Endothelial cell of hepatic sinusoid (primary cell): ENCODE results near the gene CHCT1.
"Not testable (repeated sequence)": the region's sequence is repeated elsewhere in the genome, so short reads cannot be mapped to it uniquely, and the experiment has no call there.

Experiments
- in situ Hi-C: cut with HindIII; loops from 2 replicates; pipeline ENCODE4 v1.10.0; 2017; ENCODE audit warnings: low sequenced_read_pairs

The CHCT1 gene

DNA sequence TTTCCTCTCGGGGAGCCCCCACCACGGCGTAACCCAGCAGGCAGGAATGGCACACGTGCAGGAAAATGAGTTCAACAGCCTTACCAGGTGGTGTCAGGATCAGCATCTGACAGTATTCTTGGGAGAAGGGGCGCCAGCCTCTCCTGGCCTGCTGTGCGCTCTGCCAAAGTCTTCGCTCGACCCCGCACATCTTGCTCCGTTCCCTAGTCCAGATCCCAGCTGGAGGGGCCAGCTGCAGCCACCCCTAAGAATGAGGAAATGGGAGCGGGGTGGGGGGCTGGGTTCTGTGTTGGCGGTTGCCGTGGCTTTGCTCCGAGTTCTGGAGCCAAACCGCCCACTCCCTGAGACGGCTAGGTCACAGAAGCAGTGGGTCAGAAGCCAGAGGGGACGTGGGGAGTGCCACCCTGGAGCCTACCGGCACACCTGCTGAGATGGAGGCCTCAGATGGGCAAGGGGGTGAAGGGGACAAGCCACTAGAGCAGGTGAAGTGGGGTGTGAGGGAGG is at the start of gene CHCT1:
TSS of gene CHCT1 (plus strand) at position 328 of the 504 bp plus-strand sequence. CDS start at position 432, 104 bp downstream.
- in situ Hi-C loops: loop anchor here (25.0 kb wide), 1 partner anchor 185 kb away; no protein-coding TSS in a partner anchor

DNA sequence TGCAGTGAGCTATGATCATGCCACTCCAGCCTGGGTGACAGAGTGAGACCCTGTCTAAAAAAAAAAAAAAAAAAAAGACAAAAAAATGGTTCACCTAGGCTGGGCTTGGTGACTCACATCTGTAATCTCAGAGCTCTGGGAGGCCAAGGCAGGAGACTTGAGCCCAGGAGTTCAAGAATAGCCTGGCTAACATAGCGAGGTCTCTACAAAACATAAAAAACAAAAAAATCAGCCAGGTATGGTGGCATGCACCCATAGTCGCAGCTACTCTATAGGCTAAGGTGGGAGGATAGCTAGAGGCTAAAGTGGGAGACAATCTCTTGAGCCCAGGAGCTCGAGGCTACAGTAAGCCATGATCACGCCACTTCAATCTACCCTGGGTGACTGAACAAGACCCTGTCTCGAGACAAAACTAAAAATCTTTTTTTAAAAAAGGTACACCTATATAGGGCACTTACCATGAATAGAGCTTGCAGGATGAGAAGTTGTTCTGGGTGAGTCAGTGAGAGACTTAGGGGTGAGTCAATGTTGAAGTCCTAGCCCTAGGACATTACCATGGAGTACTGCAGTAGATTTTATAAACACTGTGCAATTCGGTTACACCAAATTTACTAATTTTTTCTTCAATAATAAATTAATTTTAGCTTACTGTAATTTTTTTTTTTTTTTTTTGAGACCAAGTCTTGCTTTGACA is 49.4 kb upstream of the CHCT1 start:
- in situ Hi-C loops: no loop called here

DNA sequence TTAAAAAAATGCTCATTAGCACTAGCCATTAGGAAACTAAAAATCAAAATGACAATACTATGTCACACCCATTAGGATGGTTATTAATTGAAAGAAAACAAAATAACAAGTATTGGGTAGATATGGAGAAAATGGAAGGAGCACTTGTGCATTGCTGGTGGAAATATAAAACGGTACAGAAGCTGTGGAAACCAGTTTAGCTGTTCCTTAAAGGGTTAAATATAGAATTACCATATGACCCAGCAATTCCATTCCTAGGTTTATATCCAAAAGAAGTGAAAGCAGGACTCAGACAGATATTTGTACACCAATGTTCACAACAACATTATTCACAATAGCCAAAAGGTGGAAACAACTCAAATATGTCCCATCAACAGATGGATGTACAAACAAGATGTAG is 44.1 kb upstream of the CHCT1 start:
- in situ Hi-C loops: not testable (repeated sequence)

DNA sequence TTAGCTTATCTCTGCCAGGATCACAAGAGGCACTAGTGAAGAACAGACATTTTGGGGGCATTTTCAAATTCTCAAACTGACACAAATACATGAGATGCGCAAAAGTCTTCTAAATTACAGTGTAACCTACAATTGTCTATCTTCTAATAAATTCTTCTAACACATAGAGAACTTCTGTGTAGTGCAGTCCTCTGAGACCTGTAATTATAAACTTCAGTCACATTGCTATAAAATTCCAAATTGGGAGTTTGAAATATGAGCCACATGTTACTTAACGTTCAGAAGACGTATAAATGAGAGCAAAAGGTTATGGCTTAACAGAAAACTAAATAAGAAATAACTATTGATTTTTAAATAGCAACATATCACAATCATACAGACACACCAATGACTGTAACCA is 42.8 kb upstream of the CHCT1 start:
- in situ Hi-C loops: not testable (repeated sequence)

DNA sequence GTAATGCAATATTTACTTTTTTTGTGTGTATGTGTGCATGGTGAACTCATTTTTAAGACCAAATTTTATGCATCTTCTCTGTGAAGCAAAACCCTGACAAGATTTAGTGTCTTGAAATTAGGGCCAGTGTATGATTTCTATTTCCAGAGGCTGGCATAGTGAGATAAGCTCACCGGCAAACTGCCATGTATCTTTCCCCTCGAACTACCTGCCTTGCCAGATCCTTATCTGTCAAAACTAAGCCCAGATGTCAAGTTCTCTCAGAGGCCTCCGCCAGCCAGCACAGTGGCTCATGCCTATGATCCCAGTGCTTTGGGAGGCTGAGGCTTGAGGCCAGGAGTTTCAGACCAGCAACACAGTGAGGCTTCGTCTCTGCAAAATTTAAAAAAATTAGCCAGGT is 40.3 kb upstream of the CHCT1 start:
- in situ Hi-C loops: no loop called here

DNA sequence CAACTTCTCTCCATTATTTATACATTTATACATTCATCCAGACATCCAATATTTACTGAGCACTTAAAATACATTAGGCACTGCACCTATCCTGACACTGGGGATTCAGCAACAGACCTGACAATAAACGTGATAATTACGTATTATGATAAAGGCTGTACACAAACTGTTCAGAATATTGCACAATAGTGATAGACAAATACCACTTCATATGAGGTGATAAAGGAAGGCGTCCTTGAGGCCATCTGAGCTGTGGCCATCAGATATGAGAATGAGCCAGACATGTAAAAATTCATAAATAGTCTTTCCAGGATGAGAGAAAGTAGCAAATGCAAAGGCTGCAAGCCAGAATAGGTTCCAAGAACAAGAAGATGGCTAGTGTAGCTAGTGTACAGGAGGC is 38.9 kb upstream of the CHCT1 start:
- in situ Hi-C loops: no loop called here

DNA sequence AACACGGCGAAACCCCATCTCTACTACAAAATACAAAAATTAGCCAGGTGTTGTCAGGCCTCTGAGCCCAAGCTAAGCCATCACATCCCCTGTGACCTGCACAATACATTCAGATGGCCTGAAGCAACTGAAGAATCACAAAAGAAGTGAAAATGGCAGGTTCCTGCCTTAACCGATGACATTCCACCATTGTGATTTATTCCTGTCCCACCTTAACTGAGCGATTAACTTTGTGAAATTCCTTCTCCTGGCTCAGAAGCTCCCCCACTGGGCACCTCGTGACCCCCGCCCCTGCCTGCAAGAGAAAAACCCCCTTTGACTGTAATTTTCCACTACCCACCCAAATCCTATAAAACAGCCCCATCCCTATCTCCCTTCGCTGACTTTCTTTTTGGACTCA is 37.4 kb upstream of the CHCT1 start:
- in situ Hi-C loops: not testable (repeated sequence)

DNA sequence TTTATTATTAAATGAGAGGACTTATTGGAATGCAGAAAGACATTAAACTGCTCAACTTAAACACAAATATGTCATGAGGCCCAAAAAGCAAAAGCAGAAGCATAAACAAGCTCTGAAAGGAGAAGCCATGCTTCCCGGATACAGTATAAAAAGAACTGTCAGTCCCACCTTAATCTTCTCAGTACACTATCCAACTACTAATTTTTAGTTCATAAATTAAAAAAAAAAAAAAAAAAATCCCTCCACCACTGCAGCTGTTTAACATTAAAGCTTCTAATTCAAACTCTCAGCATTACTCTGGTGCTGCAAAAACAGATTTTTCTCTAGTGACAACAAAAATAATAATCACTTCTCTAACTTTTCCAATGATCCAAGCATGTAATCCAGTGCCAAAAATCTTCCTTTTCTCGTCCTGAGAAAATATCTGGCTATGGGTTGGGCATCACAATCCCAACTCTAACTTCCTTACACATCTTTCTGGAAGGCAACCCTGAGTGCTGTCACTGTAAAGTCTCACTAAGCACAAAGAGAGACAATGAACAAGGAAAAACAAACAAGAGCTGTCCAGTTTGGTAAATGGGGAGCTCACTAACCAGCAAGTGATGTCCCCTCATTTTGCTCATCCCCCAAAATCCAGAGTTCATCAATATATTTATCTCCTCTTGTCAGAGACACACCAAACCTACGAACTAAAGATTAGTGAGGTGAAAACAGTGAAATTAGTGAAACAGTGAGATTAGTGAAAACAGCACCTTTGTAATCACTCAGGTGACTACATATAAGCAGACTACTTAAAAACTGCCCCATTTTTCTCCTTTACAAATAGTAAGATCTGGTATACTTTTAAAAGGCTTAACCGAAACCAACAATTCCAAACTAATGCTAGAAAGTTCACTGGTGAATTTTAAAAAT is 35.9 kb upstream of the CHCT1 start:
- in situ Hi-C loops: no loop called here

DNA sequence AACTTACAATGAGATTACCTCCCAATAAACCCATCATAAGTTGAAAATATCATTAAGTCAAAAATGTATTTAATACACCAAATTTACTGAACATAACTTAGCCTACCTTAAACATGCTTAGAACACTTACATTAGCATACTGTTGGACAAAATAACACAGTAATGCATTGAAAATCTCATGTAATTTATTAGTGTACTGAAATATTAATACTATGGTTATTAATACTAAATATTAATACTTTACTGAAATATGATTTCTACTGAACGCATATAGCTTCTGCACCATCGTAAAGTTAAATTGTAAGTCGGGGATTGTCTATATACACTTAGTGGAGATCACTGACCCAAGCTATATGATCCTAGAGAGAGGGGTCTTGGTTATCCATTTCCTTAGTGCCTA is 34.6 kb upstream of the CHCT1 start:
- in situ Hi-C loops: no loop called here

DNA sequence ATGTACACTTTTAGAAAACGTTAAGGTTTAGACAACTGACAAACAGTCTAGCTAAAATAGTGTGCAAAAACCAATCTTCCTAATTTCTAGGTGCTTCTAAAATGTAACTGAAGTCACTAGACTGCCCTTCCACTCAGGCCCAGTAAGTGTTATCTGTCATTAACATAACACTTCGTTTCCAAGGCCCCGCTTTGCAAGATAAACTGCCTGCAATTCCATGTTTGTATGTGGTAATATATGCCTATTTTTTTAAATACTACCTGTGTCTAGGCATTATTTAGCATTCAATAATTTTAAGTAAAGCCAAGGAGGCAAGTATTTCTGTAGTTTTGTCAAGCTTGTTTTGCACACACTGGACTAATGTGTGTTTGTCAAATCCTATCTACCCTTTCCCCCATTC is 33.5 kb upstream of the CHCT1 start:
- in situ Hi-C loops: no loop called here

DNA sequence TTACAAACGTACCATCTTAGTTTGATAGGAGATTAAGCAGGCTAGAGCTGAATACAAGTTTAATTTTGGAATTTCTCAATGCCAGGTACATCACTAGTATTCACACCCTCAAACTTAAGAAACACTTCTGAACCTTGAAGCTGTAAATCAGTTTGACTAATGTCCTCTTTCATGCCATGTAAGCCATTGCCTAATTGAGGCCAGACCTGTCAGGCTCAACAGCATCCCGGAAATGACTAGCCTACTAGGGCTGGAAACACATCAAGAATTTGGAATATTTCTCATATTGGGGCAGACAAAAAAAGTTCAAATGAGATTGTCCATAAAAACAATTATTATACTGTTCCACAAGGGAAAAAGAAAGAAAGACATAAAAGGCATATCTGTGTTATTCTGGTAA is 32.1 kb upstream of the CHCT1 start:
- in situ Hi-C loops: no loop called here

DNA sequence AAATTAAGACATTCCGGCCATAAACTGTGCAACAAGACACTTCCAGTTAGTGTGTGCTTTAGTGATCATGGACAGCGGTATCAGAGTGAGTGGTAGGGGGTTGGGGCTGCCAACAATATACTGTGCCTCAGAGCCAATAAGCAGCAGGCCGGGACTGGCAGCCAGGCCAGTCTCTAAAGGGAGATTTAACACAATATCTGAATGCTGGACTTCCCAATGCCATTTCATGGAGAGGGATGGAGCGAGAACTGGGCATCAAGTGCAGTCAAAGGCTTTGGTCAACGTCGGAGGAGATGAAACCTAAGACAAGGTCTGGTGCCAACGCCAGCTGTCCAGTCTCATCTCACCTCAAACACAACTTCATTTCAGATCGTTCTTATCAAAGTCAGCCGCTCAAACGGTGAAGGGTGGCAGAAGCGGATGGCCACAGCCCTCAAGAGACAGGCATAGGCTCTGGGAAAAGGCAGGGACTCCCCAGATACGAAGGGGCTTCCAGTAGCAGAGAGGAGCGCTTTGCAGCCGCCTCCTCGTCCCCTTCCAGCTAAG is 31.3 kb upstream of the CHCT1 start:
- in situ Hi-C loops: no loop called here

DNA sequence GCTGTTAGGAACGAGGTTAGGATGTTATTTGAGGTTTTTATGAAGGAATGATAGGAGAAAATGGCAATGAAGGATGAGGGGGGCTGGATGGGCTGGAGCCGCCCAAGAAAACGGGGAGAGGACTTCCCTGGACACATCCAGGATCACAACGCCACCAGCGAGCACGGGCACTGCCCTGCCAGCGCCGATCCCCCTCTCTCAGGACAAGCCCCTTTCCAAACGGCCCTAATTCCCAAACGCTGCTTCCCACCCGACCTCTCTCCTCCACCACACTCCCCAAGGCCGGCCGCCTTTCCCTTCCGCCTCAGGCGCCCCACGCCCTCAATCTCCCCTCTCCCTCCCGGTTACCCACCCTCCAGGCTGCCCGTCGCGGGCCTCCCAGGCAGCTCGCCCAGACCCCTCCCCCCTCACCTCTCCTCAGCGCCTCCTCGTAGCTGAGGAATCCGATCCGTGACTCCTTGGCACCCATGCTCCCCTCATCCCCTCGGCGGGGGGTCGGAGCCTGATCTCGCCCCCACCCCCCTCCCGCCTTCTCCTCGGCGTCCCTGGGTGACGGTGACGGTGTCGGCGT is 30.7 kb upstream of the CHCT1 start:
- in situ Hi-C loops: no loop called here

DNA sequence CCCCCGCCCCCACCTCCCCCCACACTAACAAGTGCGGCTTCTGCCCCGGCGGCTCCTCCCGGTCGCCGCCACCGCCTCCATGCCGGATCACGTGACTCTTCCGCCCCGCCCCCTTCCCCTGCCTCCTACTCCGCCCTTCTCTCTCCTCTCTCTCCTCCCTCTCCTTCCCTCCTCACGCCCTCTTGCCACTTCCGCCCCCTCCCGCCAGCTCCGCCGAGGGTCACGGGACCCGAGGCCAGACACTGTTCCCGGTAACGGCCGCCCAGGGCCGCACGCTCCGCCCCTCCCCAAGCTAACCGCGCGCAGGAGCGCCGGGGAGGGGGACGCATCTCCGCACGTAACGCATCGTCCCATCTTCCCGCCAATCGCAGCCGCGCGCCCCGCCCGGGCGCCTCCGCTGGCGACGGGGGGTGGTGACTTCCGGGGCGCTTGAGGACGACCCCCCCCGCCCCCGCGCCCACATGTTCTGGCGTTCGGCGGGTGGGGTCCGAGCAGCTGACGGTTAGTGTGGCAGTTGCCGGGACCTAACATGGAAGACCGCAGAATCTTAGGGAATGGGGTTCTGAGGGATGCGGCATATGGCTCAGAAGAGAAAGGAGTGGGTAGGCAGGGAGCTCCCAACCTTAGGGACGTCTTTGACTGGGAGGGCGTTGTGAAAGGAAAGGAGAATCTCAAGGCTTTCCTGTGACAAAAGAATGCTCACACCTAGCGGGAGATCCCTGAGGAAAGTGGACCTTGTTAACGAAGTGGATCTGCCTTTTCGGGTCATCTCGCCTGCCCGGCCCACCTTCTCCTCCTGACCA is 30.0 kb upstream of the CHCT1 start, which contains the start of gene USP32:
TSS of gene USP32 (minus strand) at position 92 of the 803 bp plus-strand sequence. CDS start 194 bp downstream, outside the sequence.
- in situ Hi-C loops: no loop called here

DNA sequence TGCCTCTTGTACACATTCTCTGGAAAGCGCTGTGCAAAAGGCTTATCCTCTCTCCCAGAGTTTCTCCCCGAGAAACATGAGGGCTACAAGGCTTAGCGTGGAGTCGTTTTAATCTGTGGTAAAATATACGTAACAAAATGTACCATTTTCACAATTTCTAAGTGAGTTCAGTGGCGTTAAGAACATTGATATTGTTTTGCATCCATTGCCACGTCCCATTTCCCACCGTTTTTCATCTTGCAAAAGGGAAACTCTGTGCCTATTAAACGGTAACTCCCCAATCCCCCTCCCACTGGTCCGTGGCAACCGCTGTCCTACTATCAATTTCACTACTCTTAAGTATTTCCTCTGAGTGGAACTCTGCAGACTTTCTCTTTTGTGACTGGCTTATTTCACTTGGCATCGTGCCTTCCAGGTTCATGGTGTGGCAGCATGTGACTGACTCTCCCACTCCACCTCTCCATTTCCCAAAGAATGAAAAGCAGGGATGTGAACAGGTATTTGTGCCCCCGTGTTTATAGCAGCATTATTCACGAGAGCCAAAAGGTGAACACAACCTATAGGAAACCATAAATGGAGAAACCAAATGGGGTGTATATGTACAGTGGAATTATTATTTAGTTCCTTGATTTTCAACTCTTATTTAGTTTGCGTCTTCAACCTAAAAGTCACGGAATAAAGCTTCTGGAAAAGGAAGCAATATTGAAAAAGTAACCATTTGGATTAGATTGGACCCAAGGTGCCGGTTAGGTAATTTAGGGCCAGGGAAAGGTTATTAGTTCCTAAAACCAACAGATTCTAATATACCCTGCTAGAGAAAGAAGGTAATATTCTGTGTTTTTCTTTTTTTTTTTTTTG is 29.2 kb upstream of the CHCT1 start:
- in situ Hi-C loops: no loop called here

DNA sequence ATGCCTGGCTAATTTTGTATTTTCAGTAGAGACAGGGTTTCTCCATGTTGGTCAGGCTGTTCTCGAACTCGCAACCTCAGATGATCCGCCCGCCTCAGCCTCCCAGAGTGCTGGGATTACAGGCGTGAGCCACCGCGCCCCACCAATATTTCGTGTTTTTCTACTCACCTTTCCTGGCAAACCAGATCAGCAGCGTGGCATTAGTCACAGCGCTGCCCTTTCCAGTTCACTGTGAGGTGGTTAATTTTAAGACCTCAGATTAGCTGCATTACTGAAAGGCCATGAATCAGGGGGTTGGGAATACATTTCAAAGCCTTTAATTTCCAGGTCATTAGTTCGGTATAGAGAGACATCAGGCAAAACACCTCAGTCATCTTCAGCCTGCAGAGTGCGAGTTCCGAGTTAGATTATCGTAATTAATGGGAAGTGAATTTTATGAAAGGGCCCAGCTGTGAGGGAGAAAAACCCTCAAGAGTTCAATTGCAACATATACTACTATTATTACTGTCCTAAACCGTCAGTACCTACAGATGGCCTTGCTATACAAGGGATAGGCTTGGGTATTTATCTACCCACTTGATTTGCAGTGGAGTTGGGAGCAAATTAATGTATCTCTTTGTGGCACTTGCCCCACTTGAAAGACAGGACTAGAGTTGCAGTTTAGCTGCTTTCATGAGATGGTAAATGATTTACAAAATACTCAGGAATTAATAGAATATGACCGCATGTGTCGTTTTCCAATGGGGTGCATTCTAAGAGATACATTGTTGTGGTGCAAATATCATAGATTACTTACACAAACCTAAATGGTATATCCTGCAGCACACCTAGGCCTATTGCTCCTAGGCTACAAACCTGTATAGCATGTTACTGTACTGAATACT is 28.2 kb upstream of the CHCT1 start:
- in situ Hi-C loops: no loop called here

DNA sequence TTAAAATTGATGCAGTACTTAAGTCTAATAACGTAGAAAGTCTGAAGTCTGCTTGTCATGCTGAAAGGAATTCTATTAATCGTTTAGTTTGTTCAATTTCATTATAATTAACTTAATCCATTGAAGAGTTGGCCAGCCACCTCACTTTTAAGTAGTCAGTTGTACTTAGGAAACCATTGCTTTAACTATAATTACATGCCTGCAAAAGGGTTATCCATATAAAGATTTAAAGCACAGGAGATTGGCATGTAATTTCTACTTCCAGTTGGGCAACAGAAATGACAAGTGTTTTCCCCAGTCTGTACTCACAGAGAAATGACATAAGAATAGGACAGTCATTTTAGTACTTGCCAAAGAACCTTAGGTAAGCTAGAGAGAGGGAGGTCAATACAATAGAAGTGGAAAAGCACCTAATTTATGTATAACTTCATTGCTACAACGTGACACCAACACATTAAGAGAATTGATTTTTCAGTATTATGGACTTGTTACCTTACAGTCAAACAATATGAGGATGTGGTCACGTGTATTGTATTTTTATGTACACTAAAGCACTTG is 26.7 kb upstream of the CHCT1 start:
- in situ Hi-C loops: no loop called here

DNA sequence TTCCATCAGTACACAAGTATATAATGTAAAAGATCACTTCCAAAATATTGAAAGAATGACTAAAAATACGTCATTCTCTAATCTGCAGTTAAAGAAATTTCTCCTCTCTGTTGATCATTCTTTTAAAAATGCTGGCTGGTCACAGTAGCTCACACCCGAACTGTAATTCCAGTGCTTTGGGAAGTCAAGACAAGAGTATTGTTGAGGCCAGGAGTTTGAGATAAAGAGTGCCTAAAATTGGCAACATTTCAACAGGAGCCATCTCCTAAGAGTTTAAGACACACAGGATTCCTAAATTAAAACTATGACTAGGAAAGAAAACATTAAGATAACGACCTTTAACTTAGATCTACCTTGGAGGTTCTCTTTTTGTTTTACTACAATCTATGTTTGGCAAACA is 25.9 kb upstream of the CHCT1 start:
- in situ Hi-C loops: no loop called here
